Skeletal muscle satellite cell (primary cell): Measurements from ENCODE around the gene CRAT.

Experiments
- H3K27me3 ChIP-seq: 2 replicates; pipeline ENCODE4 v1.7.0; 2013; ENCODE audit warnings: low read length; ENCODE audit not compliant: control insufficient read depth, insufficient read depth
- H3K36me3 ChIP-seq: 2 replicates; pipeline ENCODE4 v1.7.0; 2013; ENCODE audit warnings: mild to moderate bottlenecking, control low read depth, low read length; ENCODE audit not compliant: insufficient read depth
- H3K4me1 ChIP-seq: 2 replicates; pipeline ENCODE4 v1.7.0; 2013; ENCODE audit warnings: low read length; ENCODE audit not compliant: control insufficient read depth, insufficient read depth
- H3K4me2 ChIP-seq: 2 replicates; pipeline ENCODE4 v1.7.0; 2013; ENCODE audit warnings: mild to moderate bottlenecking, low read length
- H3K4me3 ChIP-seq: 2 replicates; pipeline ENCODE4 v1.7.0; 2013; ENCODE audit warnings: low read length
- H3K9ac ChIP-seq: 2 replicates; pipeline ENCODE4 v1.7.0; 2013; ENCODE audit warnings: mild to moderate bottlenecking, low read depth, low read length, moderate library complexity
- H3K9me3 ChIP-seq: replicated peaks from 2 replicates; pipeline ENCODE4 v1.7.0; 2013; ENCODE audit warnings: mild to moderate bottlenecking, control low read depth, low read length

CRAT gene

GRCh38 chr9:129143031-129143927 is 32.7 kb upstream of the CRAT start:
- H3K4me3 ChIP-seq = peak overlapping the region; percentile 52
- peaks cover 78% of the 10 kb centered on the region for H3K4me1 ChIP-seq
- H3K9ac ChIP-seq = peak overlapping the region; percentile 65

GRCh38 chr9:129142138-129142935 is 31.7 kb upstream of the CRAT start:
- H3K4me2 ChIP-seq = peak overlapping the region; percentile 56
- peak overlapping the region; percentile 52 for H3K4me3 ChIP-seq
- H3K27me3 ChIP-seq = no peaks in the 10 kb centered on the region
- H3K36me3 ChIP-seq = peaks cover 18% of the 10 kb centered on the region
- peaks cover 81% of the 10 kb centered on the region for H3K4me1 ChIP-seq
- H3K9ac ChIP-seq = peak overlapping the region; percentile 49
- H3K9me3 ChIP-seq = no peaks in the 10 kb centered on the region

More at GRCh38 chr9:129143031-129143927, 32.7 kb upstream of the CRAT start:
- H3K36me3 ChIP-seq = peaks cover 11% of the 10 kb centered on the region
- no peaks in the 10 kb centered on the region for H3K9me3 ChIP-seq
- H3K4me2 ChIP-seq = peak overlapping the region; percentile 56
- H3K27me3 ChIP-seq = no peaks in the 10 kb centered on the region

- H3K27me3 ChIP-seq = no peaks in the 10 kb centered on the region
- H3K4me3 ChIP-seq = peak overlapping the region; percentile 48
- peak overlapping the region; percentile 89 for H3K4me2 ChIP-seq
- H3K9ac ChIP-seq = peak overlapping the region; percentile 100
- H3K36me3 ChIP-seq = peaks cover 22% of the 10 kb centered on the region
- peaks cover 73% of the 10 kb centered on the region for H3K4me1 ChIP-seq
- no peaks in the 10 kb centered on the region for H3K9me3 ChIP-seq
Observed at GRCh38 chr9:129141066-129142041, 30.8 kb upstream of the CRAT start.

- Histone ChIP-seq H3K27me3 (no peaks in the 10 kb centered on the region), H3K9me3 (no peaks in the 10 kb centered on the region), H3K4me3 (peak overlapping the region; percentile 65), H3K9ac (peak overlapping the region; percentile 100), H3K4me2 (peak overlapping the region; percentile 89), H3K36me3 (peaks cover 27% of the 10 kb centered on the region), H3K4me1 (peaks cover 65% of the 10 kb centered on the region)
Observed at GRCh38 chr9:129140397-129141065, 29.9 kb upstream of the CRAT start.

- Histone ChIP-seq H3K9me3 (no peaks in the 10 kb centered on the region), H3K4me3 (peak overlapping the region; percentile 65), H3K4me1 (peaks cover 60% of the 10 kb centered on the region), H3K27me3 (no peaks in the 10 kb centered on the region), H3K36me3 (peaks cover 31% of the 10 kb centered on the region), H3K9ac (peak overlapping the region; percentile 100), H3K4me2 (peak overlapping the region; percentile 89)
Observed at GRCh38 chr9:129139993-129140396, 29.4 kb upstream of the CRAT start.

GRCh38 chr9:129139233-129139992 is 28.8 kb upstream of the CRAT start:
- peaks cover 58% of the 10 kb centered on the region for H3K4me1 ChIP-seq
- H3K9me3 ChIP-seq = no peaks in the 10 kb centered on the region
- peak overlapping the region; percentile 79 for H3K9ac ChIP-seq
- H3K36me3 ChIP-seq = peaks cover 31% of the 10 kb centered on the region
- H3K27me3 ChIP-seq = no peaks in the 10 kb centered on the region
- peak overlapping the region; percentile 85 for H3K4me2 ChIP-seq
- H3K4me3 ChIP-seq = peak overlapping the region; percentile 59

GRCh38 chr9:129138476-129139232 is 28.1 kb upstream of the CRAT start:
- Histone ChIP-seq H3K4me3 (no peak overlapping the region), H3K9ac (peak overlapping the region; percentile 79), H3K27me3 (no peaks in the 10 kb centered on the region), H3K4me1 (peaks cover 53% of the 10 kb centered on the region), H3K9me3 (no peaks in the 10 kb centered on the region), H3K4me2 (peak overlapping the region; percentile 32), H3K36me3 (peaks cover 31% of the 10 kb centered on the region)

- Histone ChIP-seq H3K9ac (peak overlapping the region; percentile 79), H3K27me3 (no peaks in the 10 kb centered on the region), H3K36me3 (peaks cover 29% of the 10 kb centered on the region), H3K9me3 (no peaks in the 10 kb centered on the region), H3K4me1 (peaks cover 47% of the 10 kb centered on the region), H3K4me2 (peak overlapping the region; percentile 32), H3K4me3 (no peak overlapping the region)
Observed at GRCh38 chr9:129138144-129138462, 27.5 kb upstream of the CRAT start.

- H3K4me3 ChIP-seq = no peak overlapping the region
- peak overlapping the region; percentile 79 for H3K9ac ChIP-seq
- no peaks in the 10 kb centered on the region for H3K9me3 ChIP-seq
- peaks cover 41% of the 10 kb centered on the region for H3K4me1 ChIP-seq
- peaks cover 25% of the 10 kb centered on the region for H3K36me3 ChIP-seq
- no peak overlapping the region for H3K4me2 ChIP-seq
- H3K27me3 ChIP-seq = no peaks in the 10 kb centered on the region
Observed at GRCh38 chr9:129137292-129138143, 26.9 kb upstream of the CRAT start.
